Heart left ventricle (tissue), 16 donors: ENCODE data around the gene NOC3L. TPM values are rescaled to one million over a fixed set of nuclear protein-coding genes. Genes with fewer than 3 reads are reported as not detected.
"Not testable (repeated sequence)": the region's sequence is repeated elsewhere in the genome, so short reads cannot be mapped to it uniquely, and the experiment has no call there.

Source experiments
- ATAC-seq, 4 donors: fragments of 200-7000 bp; cut with Tn5 transposase; one replicate each; pipeline ENCODE4 v1.9.1; 2020 to 2022; ENCODE audit warnings: moderate library complexity in 4 of 4, mild to moderate bottlenecking in 3 of 4, moderate number of reproducible peaks in 1 of 4
- DNase-seq, 5 donors: peaks; one replicate each; pipeline ENCODE4 v3.0.0-alpha.2; 2020
- H3K27ac ChIP-seq, 12 donors: fragments of 200-600 bp; sonication (generic) in 4 of 12; one replicate each; pipeline versions ENCODE4 v1.5.0 to v1.8.0; 2016 to 2022; ENCODE audit warnings: mild to moderate bottlenecking in 2 of 12
- H3K27me3 ChIP-seq, 9 donors: fragments of 200-600 bp; sonication (generic) in 2 of 9; one replicate each; pipeline versions ENCODE4 v1.5.1 to v1.8.0; 2016 to 2022; ENCODE audit warnings: mild to moderate bottlenecking in 3 of 9
- H3K36me3 ChIP-seq, 9 donors: fragments of 200-600 bp; sonication (generic) in 2 of 9; one replicate each; pipeline versions ENCODE4 v1.5.0 to v1.8.0; 2018 to 2022; ENCODE audit warnings: mild to moderate bottlenecking in 2 of 9
- H3K4me1 ChIP-seq, 12 donors: fragments of 200-600 bp; sonication (generic) in 4 of 12; one replicate each; pipeline versions ENCODE4 v1.5.0 to v1.8.0; 2016 to 2022; ENCODE audit warnings: mild to moderate bottlenecking in 3 of 12
- H3K4me3 ChIP-seq, 12 donors: fragments of 200-600 bp; sonication (generic) in 4 of 12; one replicate each; pipeline versions ENCODE4 v1.5.0 to v1.8.0; 2017 to 2022; ENCODE audit warnings: mild to moderate bottlenecking in 9 of 12, moderate library complexity in 4 of 12
- H3K9me3 ChIP-seq, 12 donors: fragments of 200-600 bp; sonication (generic) in 4 of 12; one replicate each; pipeline versions ENCODE4 v1.5.0 to v1.8.0; 2016 to 2022; ENCODE audit warnings: mild to moderate bottlenecking in 1 of 12
- POLR2A ChIP-seq, 2 donors: fragments of 450-650 bp; IDR thresholded peaks; one replicate each; pipeline ENCODE4 v1.6.1; 2017; ENCODE audit warnings: antibody characterized with exemption in 2 of 2, mild to moderate bottlenecking in 2 of 2, moderate library complexity in 2 of 2
- WGBS, 4 donors: extraction: QIAGEN DNeasy Blood & Tissue Kit in 2 of 4; methylation state at CpG; one replicate each; pipeline versions ENCODE4 v1.1.5 to v1.1.7; 2013 to 2018; 5-methylcytosine and 5-hydroxymethylcytosine counted together
- intact Hi-C, 10 donors: fragments of 100-400 bp; cut with DNase I; formaldehyde crosslinking; loops; one replicate each; pipeline versions ENCODE4 v1.11.1 to v1.14.2; 2022
- polyA plus RNA-seq, 2 donors: library from polyadenylated mRNA; stranded (reverse); fragments of 200-250 nt; gene quantifications; one replicate each; pipeline ENCODE4 v1.2.3, GENCODE V29; 2013
- total RNA-seq, 9 donors: library from RNA; depleted of rRNA in 2 of 9; stranded (reverse); fragments of >200 nt in 2 of 9; fragmentation: NEBNext Ultra II Directional in 3 of 9; extraction: Animal tissue kit (Norgen Biotek cat#: 25700) in 3 of 9; gene quantifications; one replicate each; pipeline versions ENCODE4 v1.1.0 to v1.2.4, GENCODE V29; 2016 to 2023
- TF ChIP-seq, protein P1 (sequence below), 12 donors: fragments of 200-600 bp; sonication (generic) in 4 of 12; IDR thresholded peaks; one replicate each; pipeline versions ENCODE4 v1.5.0 to v1.8.0; 2018 to 2022; ENCODE audit warnings: antibody characterized with exemption in 12 of 12, mild to moderate bottlenecking in 5 of 12
- donor health status: ischemic (EF 13 %, LVEDD 7.1; RV severe dilation, severe dysfunction).
- donor health status: healthy with polysubstance abuse.
- donor health status: DM: no; HTN: yes; CAD: no.
- donor health status: DM: no; HTN: no; CAD: no.
- donor health status: ischemic (EF 25% LVEDD 6.9; RV normal size, moderate dysfunction).
- donor health status: ischemic (EF 25% LVEDD 5.7; RV mildly dilated, moderate dysfunction).
- donor health status: healthy.
- donor health status: DM: yes; HTN: yes; CAD: no.
- donor health status: ischemic (EF 35%, LVEDD 5.7; RV mildly dilated, moderate dysfunction).
- donor health status: nonischemic (EF 11% LVEDD 7.7; RV severe dilation, severe dysfunction).
- donor health status: DM: yes; HTN: yes; CAD: no.
- donor health status: PGD.
- donor health status: ischemic (EF 29% LVEDD 5.4; RV normal size, mild dysfunction).
- donor health status: nonischemic (EF 23%, LVEDD 6.1; RV moderate dilation, normal function).

The NOC3L gene
- total and polyA plus RNA-seq, 11 donors, result 2.2 to 12.0 (median 8.2) TPM

DNA sequence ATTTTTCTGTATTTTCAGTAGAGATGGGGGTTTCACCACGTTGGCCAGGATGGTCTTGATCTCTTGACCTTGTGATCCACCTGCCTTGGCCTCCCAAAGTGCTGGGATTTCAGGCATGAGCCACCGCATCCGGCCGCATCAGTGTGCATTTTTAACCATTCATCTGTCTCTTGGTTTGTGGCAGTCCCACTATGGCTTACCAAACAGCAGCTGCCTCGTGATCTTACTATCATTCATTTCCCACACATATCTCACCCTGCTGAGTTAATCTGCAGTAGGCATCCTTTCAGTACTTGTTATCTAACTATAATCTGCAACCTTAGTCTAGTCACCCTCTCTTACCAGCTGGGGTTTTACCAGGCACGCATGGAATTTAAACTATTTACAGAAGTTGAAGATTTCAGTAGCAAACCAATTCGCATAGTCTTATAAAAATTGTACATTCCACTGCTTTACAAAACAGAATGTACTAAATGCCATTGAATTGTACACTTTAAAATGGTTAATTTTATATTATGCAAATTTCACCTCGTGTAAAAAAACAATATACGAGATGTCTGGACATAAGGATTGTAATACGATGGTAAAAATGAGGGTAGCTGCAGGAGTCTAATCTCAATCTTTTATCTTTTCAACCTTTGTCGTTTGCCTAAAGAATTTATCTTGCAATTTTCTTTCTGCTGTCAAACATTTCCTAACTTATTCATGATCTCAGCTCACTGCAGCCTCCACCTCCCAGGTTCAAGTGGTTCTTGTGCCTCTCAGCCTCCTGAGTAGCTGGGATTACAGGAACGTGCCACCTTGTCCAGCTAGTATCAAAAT, 35.0 kb upstream of the NOC3L start:
- Histone ChIP-seq H3K27me3 (peaks cover 0 to 10% (median 0%) of the 10 kb centered on the region in 9 donors), H3K36me3 (no peaks in the 10 kb centered on the region), H3K27ac (no peak overlapping the region), H3K9me3 (no peaks in the 10 kb centered on the region), H3K4me1 (peaks cover 0 to 3% (median 0%) of the 10 kb centered on the region in 12 donors), H3K4me3 (no peak overlapping the region)
- TF ChIP-seq POLR2A (IDR thresholded peaks at IDR 0.05), result no peak
- TF ChIP-seq, protein P1, sequence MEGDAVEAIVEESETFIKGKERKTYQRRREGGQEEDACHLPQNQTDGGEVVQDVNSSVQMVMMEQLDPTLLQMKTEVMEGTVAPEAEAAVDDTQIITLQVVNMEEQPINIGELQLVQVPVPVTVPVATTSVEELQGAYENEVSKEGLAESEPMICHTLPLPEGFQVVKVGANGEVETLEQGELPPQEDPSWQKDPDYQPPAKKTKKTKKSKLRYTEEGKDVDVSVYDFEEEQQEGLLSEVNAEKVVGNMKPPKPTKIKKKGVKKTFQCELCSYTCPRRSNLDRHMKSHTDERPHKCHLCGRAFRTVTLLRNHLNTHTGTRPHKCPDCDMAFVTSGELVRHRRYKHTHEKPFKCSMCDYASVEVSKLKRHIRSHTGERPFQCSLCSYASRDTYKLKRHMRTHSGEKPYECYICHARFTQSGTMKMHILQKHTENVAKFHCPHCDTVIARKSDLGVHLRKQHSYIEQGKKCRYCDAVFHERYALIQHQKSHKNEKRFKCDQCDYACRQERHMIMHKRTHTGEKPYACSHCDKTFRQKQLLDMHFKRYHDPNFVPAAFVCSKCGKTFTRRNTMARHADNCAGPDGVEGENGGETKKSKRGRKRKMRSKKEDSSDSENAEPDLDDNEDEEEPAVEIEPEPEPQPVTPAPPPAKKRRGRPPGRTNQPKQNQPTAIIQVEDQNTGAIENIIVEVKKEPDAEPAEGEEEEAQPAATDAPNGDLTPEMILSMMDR (IDR thresholded peaks at IDR 0.05), result no peak
- WGBS, 4 donors, result 61 to 70% (median 67%) methylated on average over 12 of the region's 12 CpGs
- intact Hi-C loops, result no loop called here
- no peak for DNase-seq
- ATAC-seq, result no peak

GRCh38 chr10:94392117-94392516, 29.4 kb upstream of the NOC3L start:
- intact Hi-C loops, H3K27me3 ChIP-seq, H3K4me1 ChIP-seq, DNase-seq, ATAC-seq, H3K36me3 ChIP-seq, H3K27ac ChIP-seq, H3K4me3 ChIP-seq, H3K9me3 ChIP-seq: not testable (repeated sequence)
- 84 to 88% (median 86%) methylated on average over 9 of the region's 9 CpGs for WGBS, 4 donors

DNA sequence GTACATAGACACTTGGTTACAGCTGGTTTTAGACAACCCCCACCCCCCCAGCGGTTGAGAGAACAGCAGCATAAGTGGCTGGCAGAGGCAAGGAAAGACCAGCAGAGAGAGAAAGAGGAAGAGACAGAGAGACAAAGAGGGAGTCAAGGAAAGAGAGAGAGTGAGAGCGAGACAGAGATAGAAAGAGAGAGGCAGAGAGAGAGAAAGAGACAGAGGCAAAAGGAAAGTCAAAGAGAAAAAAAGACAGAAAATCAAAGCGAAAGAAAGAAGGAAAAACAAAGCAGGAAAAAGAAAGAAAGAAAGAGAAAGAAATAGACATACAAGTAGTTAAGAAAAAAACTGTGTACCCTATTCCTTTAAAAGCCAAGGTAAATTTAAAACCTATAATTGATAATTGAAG, 23.0 kb upstream of the NOC3L start:
- DNase-seq, H3K27ac ChIP-seq, H3K9me3 ChIP-seq, ATAC-seq, H3K4me1 ChIP-seq, H3K36me3 ChIP-seq, H3K4me3 ChIP-seq, intact Hi-C loops, H3K27me3 ChIP-seq: not testable (repeated sequence)
- 90 to 93% (median 90%) methylated on average over 3 of the region's 3 CpGs for WGBS, 4 donors

GRCh38 chr10:94383530-94383929, 20.8 kb upstream of the NOC3L start:
- no peak overlapping the region for H3K27ac ChIP-seq
- no peaks in the 10 kb centered on the region for H3K4me1 ChIP-seq
- no peaks in the 10 kb centered on the region for H3K27me3 ChIP-seq
- no peak overlapping the region for H3K4me3 ChIP-seq
- no peak for TF ChIP-seq POLR2A (IDR thresholded peaks at IDR 0.05)
- TF ChIP-seq, protein P1 (IDR thresholded peaks at IDR 0.05), result no peak
- ATAC-seq (no peak), DNase-seq (no peak)
- H3K36me3 ChIP-seq, result no peaks in the 10 kb centered on the region
- 84 to 91% (median 90%) methylated on average over 2 of the region's 2 CpGs for WGBS, 4 donors
- H3K9me3 ChIP-seq, result no peaks in the 10 kb centered on the region
- intact Hi-C loops, result no loop called here

DNA sequence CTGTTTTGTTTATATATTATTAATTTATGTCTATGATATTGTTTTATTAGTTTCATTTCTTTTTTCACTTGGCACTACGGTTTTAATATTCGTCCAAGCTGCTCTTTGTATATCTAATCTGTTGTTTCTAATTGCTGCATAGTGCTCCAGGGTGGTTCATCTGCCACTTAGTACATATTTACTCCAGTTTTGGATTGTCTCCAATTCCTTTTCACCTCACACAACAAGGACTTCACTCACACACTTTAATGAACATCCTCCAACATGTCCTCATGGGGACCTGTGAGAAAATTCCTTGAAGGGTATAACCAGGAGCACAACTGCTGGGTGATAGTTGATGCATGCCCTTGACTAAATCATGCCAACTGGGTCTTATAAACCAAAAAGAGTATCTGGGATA, 14.1 kb upstream of the NOC3L start:
- Histone ChIP-seq H3K36me3 (no peaks in the 10 kb centered on the region), H3K4me1 (no peaks in the 10 kb centered on the region), H3K9me3 (no peaks in the 10 kb centered on the region), H3K27ac (no peak overlapping the region), H3K27me3 (peaks cover 0 to 11% (median 0%) of the 10 kb centered on the region in 9 donors), H3K4me3 (no peak overlapping the region)
- DNase-seq (no peak), ATAC-seq (no peak)
- intact Hi-C loops, result no loop called here
- 56 to 65% (median 61%) methylated on average over 2 of the region's 2 CpGs for WGBS, 4 donors
- TF ChIP-seq POLR2A (IDR thresholded peaks at IDR 0.05), result no peak
- TF ChIP-seq, protein P1 (IDR thresholded peaks at IDR 0.05), result no peak
